ENCODE data around the gene CACNB4. TPM values are rescaled to one million over a fixed set of nuclear protein-coding genes. Genes with fewer than 3 reads are reported as not detected.

The CACNB4 gene
- total and polyA plus RNA-seq, 9 of the 15 experiments (the other 6 are each of a cell fraction or from before 2014, with no cell fraction given) = 0.01 to 0.20 (median 0.04) TPM; not detected in 1

DNA sequence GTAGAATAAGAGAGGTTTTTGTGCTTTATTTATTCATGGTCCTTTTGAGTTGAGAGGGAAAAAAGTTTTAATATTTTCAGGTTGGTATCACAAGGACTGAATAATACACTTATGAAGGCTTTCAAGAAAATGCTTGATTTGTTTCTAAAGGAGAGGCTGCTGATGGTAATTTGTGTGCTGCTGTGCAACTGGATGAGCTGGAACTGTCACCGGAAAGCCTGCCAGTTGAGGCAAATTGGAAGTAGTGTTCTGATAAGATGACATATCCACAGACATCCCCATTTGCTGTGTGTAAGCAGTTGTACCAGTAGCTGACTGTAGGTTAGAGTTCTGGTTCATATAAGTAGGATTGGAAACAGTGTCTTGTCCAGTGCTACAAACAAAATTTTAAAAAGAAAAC, 21.6 kb upstream of the CACNB4 start:
- Histone ChIP-seq H3K9me1 (ENCODE audit: control insufficient read depth, insufficient read depth, low read length) (no peaks in the 10 kb centered on the region), H3K27ac (ENCODE audit: extremely low read depth, low read depth, low read length) (no peak overlapping the region), H3K79me2 (ENCODE audit: control insufficient read depth, insufficient read depth, low read length) (no peaks in the 10 kb centered on the region), H4K20me1 (replicated peaks; ENCODE audit: control insufficient read depth, insufficient read depth, low read length) (no peaks in the 10 kb centered on the region), H3K27me3 (ENCODE audit: control insufficient read depth in 2 of 2, insufficient read depth in 2 of 2, low read length in 2 of 2) (no peaks in the 10 kb centered on the region), H3K4me2 (ENCODE audit: insufficient read depth, low read length) (no peak overlapping the region), H3K9ac (ENCODE audit: insufficient read depth in 1 of 2, low read depth in 2 of 2, low read length in 2 of 2) (no peak overlapping the region), H3K36me3 (ENCODE audit: control insufficient read depth, insufficient read depth, low read length) (no peaks in the 10 kb centered on the region; the same call in 2 of the 3 replicates), H3K9me3 (replicated peaks; ENCODE audit: control insufficient read depth, insufficient read depth, low read depth, low read length) (no peaks in the 10 kb centered on the region), H3K4me1 (replicated peaks in 1 of 2; ENCODE audit: control insufficient read depth in 2 of 2, insufficient read depth in 2 of 2, low read length in 2 of 2) (no peaks in the 10 kb centered on the region), H3K4me3 (no peak overlapping the region), H2AFZ (ENCODE audit: low read depth, low read length) (no peak overlapping the region)
- intact Hi-C loops (cut with micrococcal nuclease) (no loop called here), in situ Hi-C loops (cut with MboI) (no loop called here)
- FAIRE-seq (no peak), ATAC-seq (no peak), DNase-seq (ENCODE audit: extremely low read depth in 1 of 4, low spot score in 3 of 4) (no peak)
- BruUV-seq (replicated peaks) = no TSS peak
- WGBS (ENCODE audit: insufficient coverage, low coverage, missing lambda C conversion rate) = 55% methylated on average over 1 of the region's 1 CpG
- ChIA-PET CTCF (ENCODE audit: low intra/inter-chr PET ratio) (interaction anchor here (0.6 kb wide), 1 partner anchor 763 kb away, joined by 3 read pairs; no protein-coding TSS in a partner anchor), POLR2A (no interaction called here)
- TF ChIP-seq, protein P1, sequence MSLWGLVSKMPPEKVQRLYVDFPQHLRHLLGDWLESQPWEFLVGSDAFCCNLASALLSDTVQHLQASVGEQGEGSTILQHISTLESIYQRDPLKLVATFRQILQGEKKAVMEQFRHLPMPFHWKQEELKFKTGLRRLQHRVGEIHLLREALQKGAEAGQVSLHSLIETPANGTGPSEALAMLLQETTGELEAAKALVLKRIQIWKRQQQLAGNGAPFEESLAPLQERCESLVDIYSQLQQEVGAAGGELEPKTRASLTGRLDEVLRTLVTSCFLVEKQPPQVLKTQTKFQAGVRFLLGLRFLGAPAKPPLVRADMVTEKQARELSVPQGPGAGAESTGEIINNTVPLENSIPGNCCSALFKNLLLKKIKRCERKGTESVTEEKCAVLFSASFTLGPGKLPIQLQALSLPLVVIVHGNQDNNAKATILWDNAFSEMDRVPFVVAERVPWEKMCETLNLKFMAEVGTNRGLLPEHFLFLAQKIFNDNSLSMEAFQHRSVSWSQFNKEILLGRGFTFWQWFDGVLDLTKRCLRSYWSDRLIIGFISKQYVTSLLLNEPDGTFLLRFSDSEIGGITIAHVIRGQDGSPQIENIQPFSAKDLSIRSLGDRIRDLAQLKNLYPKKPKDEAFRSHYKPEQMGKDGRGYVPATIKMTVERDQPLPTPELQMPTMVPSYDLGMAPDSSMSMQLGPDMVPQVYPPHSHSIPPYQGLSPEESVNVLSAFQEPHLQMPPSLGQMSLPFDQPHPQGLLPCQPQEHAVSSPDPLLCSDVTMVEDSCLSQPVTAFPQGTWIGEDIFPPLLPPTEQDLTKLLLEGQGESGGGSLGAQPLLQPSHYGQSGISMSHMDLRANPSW (CRISPR knock-in tag; IDR thresholded peaks at IDR 0.05) = no peak
- TF ChIP-seq, protein P2, sequence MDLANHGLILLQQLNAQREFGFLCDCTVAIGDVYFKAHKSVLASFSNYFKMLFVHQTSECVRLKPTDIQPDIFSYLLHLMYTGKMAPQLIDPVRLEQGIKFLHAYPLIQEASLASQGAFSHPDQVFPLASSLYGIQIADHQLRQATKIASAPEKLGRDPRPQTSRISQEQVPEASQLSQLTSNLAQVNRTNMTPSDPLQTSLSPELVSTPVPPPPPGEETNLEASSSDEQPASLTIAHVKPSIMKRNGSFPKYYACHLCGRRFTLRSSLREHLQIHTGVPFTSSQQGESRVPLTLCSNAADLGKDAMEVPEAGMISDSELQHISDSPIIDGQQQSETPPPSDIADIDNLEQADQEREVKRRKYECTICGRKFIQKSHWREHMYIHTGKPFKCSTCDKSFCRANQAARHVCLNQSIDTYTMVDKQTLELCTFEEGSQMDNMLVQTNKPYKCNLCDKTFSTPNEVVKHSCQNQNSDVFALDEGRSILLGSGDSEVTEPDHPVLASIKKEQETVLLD (IDR thresholded peaks at IDR 0.05) = no peak

Data from K562 (cell line).